Endothelial cell of umbilical vein (primary cell): ENCODE results near the gene ETFA. TPM values are rescaled to one million over a fixed set of nuclear protein-coding genes. Genes with fewer than 3 reads are reported as not detected.

Experiments
- BruUV-seq: library from RNA; stranded (reverse); fragments of 400-500 nt; replicated peaks from 2 replicates; lab custom pipeline; 2021; lab: Mats Ljungman, UMichigan
- CTCF ChIA-PET: fragments of 300-600, 350-600 bp; sonication (Branson Sonifier 250); formaldehyde crosslinking; loops from one replicate; lab custom pipeline; 2021; ENCODE audit warnings: antibody characterized with exemption, inconsistent platforms; lab: Charles Lee
- POLR2A ChIA-PET: fragments of 300-600, 350-600 bp; sonication (Branson Sonifier 250); formaldehyde crosslinking; loops from one replicate; lab custom pipeline; 2021; ENCODE audit warnings: antibody characterized with exemption, inconsistent platforms; lab: Charles Lee
- DNase-seq: peaks from one replicate; pipeline ENCODE4 v3.0.0-alpha.2; 2011; ENCODE audit warnings: low read depth, low spot score
- FAIRE-seq: peaks from 2 replicates; lab custom pipeline; 2011; peaks lifted over from hg19 to GRCh38; lab: Jason Lieb, UNC
- H2AFZ ChIP-seq: 2 replicates; pipeline ENCODE4 v1.6.0; 2012; ENCODE audit warnings: low read depth, low read length, control low read depth, inconsistent platforms
- H3K27ac ChIP-seq: 2 replicates; pipeline ENCODE4 v1.5.1; 2011; ENCODE audit warnings: low read depth, mild to moderate bottlenecking, control low read depth, low read length, moderate library complexity; ENCODE audit not compliant: insufficient read depth
- H3K27me3 ChIP-seq, 2 experiments: 2 replicates each; pipeline versions ENCODE4 v1.6.0 to v1.6.1; 2011; ENCODE audit warnings: low read length in 2 of 2, mixed read lengths in 1 of 2; ENCODE audit not compliant: control insufficient read depth in 2 of 2, insufficient read depth in 2 of 2
- H3K36me3 ChIP-seq, 2 experiments: 2 replicates in 1 of 2; 3 replicates in 1 of 2; pipeline ENCODE4 v1.5.1; 2011; ENCODE audit warnings: low read length in 2 of 2, mild to moderate bottlenecking in 1 of 2, moderate library complexity in 1 of 2; ENCODE audit not compliant: control insufficient read depth in 2 of 2, insufficient read depth in 2 of 2; ENCODE audit errors: extremely low read depth in 1 of 2
- H3K4me1 ChIP-seq: 3 replicates; pipeline ENCODE4 v1.5.1; 2011; ENCODE audit warnings: mild to moderate bottlenecking, low read length; ENCODE audit not compliant: control insufficient read depth, insufficient read depth; ENCODE audit errors: extremely low read depth
- H3K4me2 ChIP-seq: 2 replicates; pipeline ENCODE4 v1.6.1; 2011; ENCODE audit warnings: low read length, control low read depth, mixed read lengths; ENCODE audit not compliant: insufficient read depth
- H3K4me3 ChIP-seq, 3 experiments: fragments of 200-600 bp in 1 of 3; sonication (generic), shearing (Covaris generic) in 1 of 3; replicated peaks in 1 of 3; 2 replicates each; pipeline ENCODE4 v1.5.1; 2011 to 2016; ENCODE audit warnings: control low read depth in 3 of 3, low read length in 3 of 3, mild to moderate bottlenecking in 2 of 3, inconsistent platforms in 1 of 3, low read depth in 1 of 3, moderate library complexity in 1 of 3; ENCODE audit not compliant: insufficient read depth in 1 of 3
- H3K79me2 ChIP-seq: 2 replicates; pipeline ENCODE4 v1.6.0; 2012; ENCODE audit warnings: low read length, inconsistent platforms; ENCODE audit not compliant: control insufficient read depth, insufficient read depth
- H3K9ac ChIP-seq: replicated peaks from 2 replicates; pipeline ENCODE3; 2011; ENCODE audit warnings: low read length, control low read depth; ENCODE audit not compliant: insufficient read depth; ENCODE audit errors: extremely low read depth
- H3K9me1 ChIP-seq: replicated peaks from 3 replicates; pipeline ENCODE4 v1.6.0; 2011; ENCODE audit warnings: mild to moderate bottlenecking, low read length; ENCODE audit not compliant: control insufficient read depth, insufficient read depth; ENCODE audit errors: extremely low read depth
- H3K9me3 ChIP-seq: replicated peaks from 2 replicates; pipeline ENCODE4 v1.5.1; 2012; ENCODE audit warnings: low read length, inconsistent platforms; ENCODE audit not compliant: control insufficient read depth, insufficient read depth
- H4K20me1 ChIP-seq: replicated peaks from 2 replicates; pipeline ENCODE3; 2011; ENCODE audit warnings: mild to moderate bottlenecking, low read length; ENCODE audit not compliant: control insufficient read depth, insufficient read depth; ENCODE audit errors: extremely low read depth
- CTCF ChIP-seq, 2 donors: IDR thresholded peaks; 1 replicate in 1 of 2; 2 replicates in 1 of 2; pipeline ENCODE4 v1.5.1; 2011; ENCODE audit warnings: low read length in 2 of 2, mild to moderate bottlenecking in 2 of 2, moderate library complexity in 2 of 2, control low read depth in 1 of 2, inconsistent platforms in 1 of 2, low read depth in 1 of 2; ENCODE audit not compliant: insufficient read depth in 1 of 2; ENCODE audit errors: extremely low read depth in 1 of 2
- EZH2 ChIP-seq: IDR thresholded peaks from 2 replicates; pipeline ENCODE4 v1.6.1; 2012; ENCODE audit warnings: borderline replicate concordance, low read depth, mild to moderate bottlenecking, moderate library complexity, low read length, inconsistent platforms; ENCODE audit not compliant: severe bottlenecking
- FOS ChIP-seq: IDR thresholded peaks from 2 replicates; pipeline ENCODE4 v1.6.1; 2011; ENCODE audit warnings: mild to moderate bottlenecking, low read length, moderate library complexity, borderline replicate concordance; ENCODE audit not compliant: insufficient read depth
- JUN ChIP-seq: IDR thresholded peaks from 2 replicates; pipeline ENCODE4 v1.6.1; 2011; ENCODE audit warnings: borderline replicate concordance, low read depth; ENCODE audit not compliant: insufficient read length, insufficient read depth
- MAX ChIP-seq: IDR thresholded peaks from 2 replicates; pipeline ENCODE4 v1.6.1; 2011; ENCODE audit not compliant: insufficient read depth, insufficient read length
- POLR2A ChIP-seq: IDR thresholded peaks from 2 replicates; pipeline ENCODE4 v1.6.1; 2012; ENCODE audit warnings: low read depth, mild to moderate bottlenecking, control low read depth, low read length
- POLR2AphosphoS5 ChIP-seq: IDR thresholded peaks from 2 replicates; pipeline ENCODE4 v1.6.1; 2012; ENCODE audit warnings: low read depth, mild to moderate bottlenecking, control low read depth, low read length, moderate library complexity; ENCODE audit not compliant: insufficient read depth
- dilution Hi-C: fragments of 300-500 bp; cut with MboI; formaldehyde crosslinking; loops from one replicate; pipeline ENCODE4 v1.15.0; 2019; ENCODE audit warnings: low sequenced_read_pairs; ENCODE audit not compliant: extremely low pct_ligation_motif_present
- intact Hi-C: fragments of 100-400 bp; cut with micrococcal nuclease; formaldehyde crosslinking; loops from one replicate; pipeline ENCODE4 v1.10.0; 2022
- polyA plus RNA-seq, 4 experiments: library from polyadenylated mRNA; depleted of rRNA in 3 of 4; stranded (reverse) in 3 of 4; unstranded in 1 of 4; fragments of >200 nt; gene quantifications; 2 replicates each; pipeline versions ENCODE4 v1.2.1 to v1.2.3, GENCODE V29; 2011 to 2012; ENCODE audit warnings: missing spikeins in 1 of 4
- total RNA-seq: library from RNA; stranded (reverse); gene quantifications from 2 replicates; pipeline ENCODE4 v1.2.3, GENCODE V29; 2021

ETFA gene
- total and polyA plus RNA-seq, 2 donors (not counting 3 experiments of a cell fraction or from before 2014, with no cell fraction given), result 102 to 116 TPM

GRCh38 chr15:76335307-76336253 is 24.3 kb upstream of the ETFA start:
- intact Hi-C loops, result loop anchor here (1.0 kb wide), 1 partner anchor 10 kb away; no protein-coding TSS in a partner anchor
- Histone ChIP-seq H3K27me3 (peaks cover 45 to 65% of the 10 kb centered on the region in 2 experiments), H3K4me1 (peaks cover 20% of the 10 kb centered on the region), H4K20me1 (no peaks in the 10 kb centered on the region), H3K9ac (peak overlapping the region; percentile 24), H2AFZ (no peak overlapping the region), H3K79me2 (no peaks in the 10 kb centered on the region), H3K9me3 (no peaks in the 10 kb centered on the region), H3K36me3 (no peaks in the 10 kb centered on the region), H3K4me2 (peak overlapping the region; percentile 63), H3K9me1 (no peaks in the 10 kb centered on the region), H3K4me3 (peak overlapping the region in 2 of 3 experiments; percentile 2 to 52), H3K27ac (no peak overlapping the region)
- BruUV-seq, result TSS peak; percentile 81
- DNase-seq (no peak), FAIRE-seq (peak; percentile 67)
- peak; percentile 76 for TF ChIP-seq EZH2
- no peak for TF ChIP-seq POLR2AphosphoS5
- dilution Hi-C loops, result no loop called here
- CTCF ChIA-PET, result interaction anchor here (0.6 to 1.9 kb wide), 9 partner anchors 9 to 531 kb away, joined by 3 to 6 read pairs (median 3); no protein-coding TSS in a partner anchor
- POLR2A ChIA-PET, result interaction anchor here (0.7 kb wide), 2 partner anchors 10 to 154 kb away, joined by 3 read pairs; no protein-coding TSS in a partner anchor

- Histone ChIP-seq H3K9me1 (no peaks in the 10 kb centered on the region), H4K20me1 (no peaks in the 10 kb centered on the region), H3K9me3 (no peaks in the 10 kb centered on the region), H3K27me3 (peaks cover 38 to 56% of the 10 kb centered on the region in 2 experiments), H3K4me1 (peaks cover 20% of the 10 kb centered on the region), H3K36me3 (no peaks in the 10 kb centered on the region), H3K9ac (no peak overlapping the region), H3K79me2 (no peaks in the 10 kb centered on the region), H2AFZ (no peak overlapping the region), H3K4me3 (no peak overlapping the region), H3K4me2 (no peak overlapping the region), H3K27ac (no peak overlapping the region)
- FAIRE-seq (peak; percentile 18), DNase-seq (no peak)
- dilution Hi-C loops (no loop called here), intact Hi-C loops (loop anchor here (1.0 kb wide), 1 partner anchor 23 kb away; the partner anchor contains the start of gene ETFA)
- CTCF ChIA-PET, result interaction anchor here (0.6 to 2.0 kb wide), 11 partner anchors 11 to 149 kb away, joined by 3 to 18 read pairs (median 5); no protein-coding TSS in a partner anchor
- TF ChIP-seq CTCF (IDR thresholded peaks at IDR 0.05; ENCODE audit: extremely low read depth in 1 of 2, insufficient read depth in 1 of 2, low read depth in 1 of 2, low read length in 2 of 2) (no peak), POLR2A (no peak), EZH2 (no peak), JUN (no peak), FOS (no peak), MAX (no peak), POLR2AphosphoS5 (no peak)
- BruUV-seq, result no TSS peak
- POLR2A ChIA-PET, result no interaction called here
These were observed 23.4 kb upstream of the ETFA start for GRCh38 chr15:76334438-76335306.
